Cerebellar cortex (tissue), 1 donor: ENCODE data around the gene UGT2B7.

Experiments
- DNase-seq: peaks from one replicate; pipeline ENCODE4 v3.0.0-alpha.2; 2015; ENCODE audit warnings: low spot score

UGT2B7 gene

GRCh38 chr4:69156913-69157312, 60.6 kb downstream of the UGT2B7 start:
- DNase-seq, result no peak
